HG02885 (cell line): ENCODE measurements around the gene VAV2.
A peak's percentile ranks its signal among the peaks of the same experiment; 100 is the strongest.

ENCODE experiments used
- ATAC-seq: cut with Tn5 transposase; IDR thresholded peaks from one replicate; pipeline ENCODE4 v1.9.1; 2021; ENCODE audit warnings: mild to moderate bottlenecking; ENCODE audit not compliant: unreplicated experiment, poor library complexity

Gene VAV2

GRCh38 chr9:133991964-133992779 lies at the start of gene VAV2:
VAV2 (minus strand) TSS chr9:133992324; CDS start chr9:133992278, 46 bp downstream.
- peak; percentile 59 for ATAC-seq

GRCh38 chr9:134041649-134041962 lies 49.5 kb upstream of the VAV2 start:
- no peak for ATAC-seq

GRCh38 chr9:134040781-134041648 lies 48.9 kb upstream of the VAV2 start:
- no peak for ATAC-seq

GRCh38 chr9:134040176-134040565 lies 48.0 kb upstream of the VAV2 start:
- ATAC-seq = no peak

- no peak for ATAC-seq
Measured at GRCh38 chr9:134039386-134040175, 47.5 kb upstream of the VAV2 start.

GRCh38 chr9:134037641-134038040 lies 45.5 kb upstream of the VAV2 start:
- ATAC-seq = no peak

- ATAC-seq = no peak
Measured at GRCh38 chr9:134036130-134036529, 44.0 kb upstream of the VAV2 start.

GRCh38 chr9:134035041-134036039 lies 43.2 kb upstream of the VAV2 start:
- ATAC-seq = no peak

GRCh38 chr9:134034215-134035040 lies 42.3 kb upstream of the VAV2 start:
- no peak for ATAC-seq

- ATAC-seq = no peak
Measured at GRCh38 chr9:134033516-134034214, 41.5 kb upstream of the VAV2 start.

- ATAC-seq = no peak
Measured at GRCh38 chr9:134032456-134033222, 40.5 kb upstream of the VAV2 start.

GRCh38 chr9:134031783-134032182 lies 39.7 kb upstream of the VAV2 start:
- ATAC-seq = no peak

- ATAC-seq = no peak
Measured at GRCh38 chr9:134030821-134031470, 38.8 kb upstream of the VAV2 start.

GRCh38 chr9:134029248-134030226 lies 37.4 kb upstream of the VAV2 start:
- ATAC-seq = no peak

GRCh38 chr9:134028575-134029247 lies 36.6 kb upstream of the VAV2 start:
- no peak for ATAC-seq
